H1 (cell line): ENCODE data around the gene OR5H15. TPM values are rescaled to one million over a fixed set of nuclear protein-coding genes. Genes with fewer than 3 reads are reported as not detected.

ENCODE experiments used
- CTCF ChIA-PET: fragments of 300-600 bp; sonication (Branson Sonifier 250); formaldehyde crosslinking; loops from one replicate; lab custom pipeline; 2021; ENCODE audit not compliant: partially characterized antibody; lab: Charles Lee
- POLR2A ChIA-PET: fragments of 300-600 bp; sonication (Branson Sonifier 250); formaldehyde crosslinking; loops from one replicate; lab custom pipeline; 2021; ENCODE audit warnings: inconsistent platforms; ENCODE audit not compliant: partially characterized antibody; lab: Charles Lee
- DNase-seq, 2 experiments: peaks; one replicate each; pipeline versions ENCODE4 v3.0.0 to v3.0.0-alpha.2; 2010 to 2022; ENCODE audit warnings: low spot score in 2 of 2, low read depth in 1 of 2, mixed read lengths in 1 of 2
- FAIRE-seq: peaks from 2 replicates; lab custom pipeline; 2011; peaks lifted over from hg19 to GRCh38; lab: Jason Lieb, UNC
- H2AFZ ChIP-seq: 2 replicates; pipeline ENCODE4 v1.8.1; 2012; ENCODE audit warnings: low read length, inconsistent platforms
- H2AK5ac ChIP-seq: 2 replicates; pipeline ENCODE4 v1.6.1; 2013; ENCODE audit warnings: low read depth, low read length
- H2BK120ac ChIP-seq: replicated peaks from 2 replicates; pipeline ENCODE3; 2013; ENCODE audit warnings: low read depth, low read length, inconsistent platforms
- H2BK12ac ChIP-seq: 2 replicates; pipeline ENCODE4 v1.6.1; 2013; ENCODE audit warnings: low read depth, low read length
- H2BK15ac ChIP-seq: 2 replicates; pipeline ENCODE4 v1.6.1; 2013; ENCODE audit warnings: low read length
- H2BK20ac ChIP-seq: 2 replicates; pipeline ENCODE4 v1.6.1; 2013; ENCODE audit warnings: low read length
- H2BK5ac ChIP-seq: 2 replicates; pipeline ENCODE4 v1.6.1; 2013; ENCODE audit warnings: low read depth, low read length
- H3K14ac ChIP-seq: 2 replicates; pipeline ENCODE4 v1.6.1; 2013; ENCODE audit warnings: inconsistent platforms; ENCODE audit not compliant: insufficient read length
- H3K18ac ChIP-seq: 2 replicates; pipeline ENCODE4 v1.6.1; 2013; ENCODE audit warnings: low read length; ENCODE audit errors: extremely low read depth
- H3K23ac ChIP-seq: 2 replicates; pipeline ENCODE4 v1.6.1; 2013; ENCODE audit warnings: inconsistent platforms; ENCODE audit not compliant: insufficient read length
- H3K23me2 ChIP-seq: 2 replicates; pipeline ENCODE4 v1.6.1; 2013; ENCODE audit warnings: low read depth, low read length
- H3K27ac ChIP-seq: 2 replicates; pipeline ENCODE4 v1.6.1; 2011; ENCODE audit warnings: low read depth, low read length, inconsistent platforms
- H3K27me3 ChIP-seq, 4 experiments: replicated peaks in 1 of 4; 1 replicate in 1 of 4; 2 replicates in 3 of 4; pipeline versions ENCODE4 v1.6.1 to v1.8.1; 2011 to 2013; ENCODE audit warnings: low read length in 3 of 4, mild to moderate bottlenecking in 3 of 4, inconsistent platforms in 2 of 4, mixed read lengths in 2 of 4, moderate library complexity in 1 of 4; ENCODE audit not compliant: control insufficient read depth in 3 of 4, insufficient read depth in 3 of 4; ENCODE audit errors: extremely low read depth in 1 of 4
- H3K36me3 ChIP-seq, 4 experiments: 2 replicates each; pipeline versions ENCODE4 v1.6.1 to v1.8.1; 2011 to 2013; ENCODE audit warnings: mild to moderate bottlenecking in 4 of 4, low read length in 3 of 4, moderate library complexity in 2 of 4, control low read depth in 1 of 4, inconsistent platforms in 1 of 4; ENCODE audit not compliant: insufficient read depth in 4 of 4, control insufficient read depth in 2 of 4
- H3K4ac ChIP-seq: replicated peaks from 2 replicates; pipeline ENCODE3; 2013; ENCODE audit warnings: low read length, low read depth, mixed read lengths, inconsistent platforms; ENCODE audit not compliant: insufficient read length
- H3K4me1 ChIP-seq, 4 experiments: replicated peaks in 1 of 4; 1 replicate in 1 of 4; 2 replicates in 3 of 4; pipeline versions ENCODE4 v1.6.1 to v1.8.1; 2011 to 2013; ENCODE audit warnings: low read length in 3 of 4, inconsistent platforms in 2 of 4, mixed read lengths in 1 of 4; ENCODE audit not compliant: insufficient read depth in 4 of 4, control insufficient read depth in 3 of 4
- H3K4me2 ChIP-seq, 2 experiments: 2 replicates each; pipeline versions ENCODE4 v1.6.1 to v1.8.1; 2011 to 2013; ENCODE audit warnings: low read depth in 2 of 2, low read length in 2 of 2, control low read depth in 1 of 2, inconsistent platforms in 1 of 2, mild to moderate bottlenecking in 1 of 2; ENCODE audit not compliant: insufficient read depth in 1 of 2
- H3K4me3 ChIP-seq, 4 experiments: fragments of 200-600, 300-600 bp in 1 of 4; sonication (generic), shearing (Covaris generic), sonication (Bioruptor Twin) in 1 of 4; 2 replicates each; pipeline versions ENCODE4 v1.5.1 to v1.8.1; 2011 to 2016; ENCODE audit warnings: low read length in 4 of 4, low read depth in 3 of 4, control low read depth in 2 of 4, inconsistent platforms in 2 of 4, mild to moderate bottlenecking in 2 of 4, mixed read lengths in 1 of 4, moderate library complexity in 1 of 4; ENCODE audit not compliant: insufficient read depth in 2 of 4; ENCODE audit errors: extremely low read depth in 1 of 4
- H3K56ac ChIP-seq: replicated peaks from 2 replicates; pipeline ENCODE3; 2013; ENCODE audit warnings: low read depth, mild to moderate bottlenecking, mixed read lengths, low read length, inconsistent platforms; ENCODE audit not compliant: insufficient read length
- H3K79me1 ChIP-seq: 2 replicates; pipeline ENCODE4 v1.6.1; 2013; ENCODE audit warnings: low read depth, low read length, control low read depth
- H3K79me2 ChIP-seq, 2 experiments: 2 replicates each; pipeline versions ENCODE4 v1.6.1 to v1.8.1; 2012 to 2013; ENCODE audit warnings: low read length in 2 of 2, mild to moderate bottlenecking in 2 of 2, inconsistent platforms in 1 of 2; ENCODE audit not compliant: insufficient read depth in 2 of 2, control insufficient read depth in 1 of 2
- H3K9ac ChIP-seq, 4 experiments: replicated peaks in 1 of 4; 1 replicate in 1 of 4; 2 replicates in 3 of 4; pipeline versions ENCODE4 v1.6.1 to v1.8.1; 2011 to 2013; ENCODE audit warnings: low read depth in 3 of 4, low read length in 3 of 4, control low read depth in 2 of 4, mild to moderate bottlenecking in 2 of 4, moderate library complexity in 2 of 4, inconsistent platforms in 1 of 4; ENCODE audit errors: extremely low read depth in 1 of 4
- H3K9me3 ChIP-seq, 2 experiments: 2 replicates each; pipeline versions ENCODE4 v1.6.1 to v1.8.1; 2012 to 2013; ENCODE audit warnings: mild to moderate bottlenecking in 2 of 2, moderate library complexity in 2 of 2, control low read depth in 1 of 2, inconsistent platforms in 1 of 2, low read depth in 1 of 2, low read length in 1 of 2, mixed read lengths in 1 of 2; ENCODE audit not compliant: insufficient read depth in 2 of 2
- H4K20me1 ChIP-seq, 2 experiments: replicated peaks in 1 of 2; 2 replicates each; pipeline versions ENCODE3 to v1.8.1; 2011 to 2013; ENCODE audit warnings: inconsistent platforms in 2 of 2, low read length in 2 of 2, mild to moderate bottlenecking in 1 of 2; ENCODE audit not compliant: insufficient read depth in 2 of 2, control insufficient read depth in 1 of 2
- H4K5ac ChIP-seq: 2 replicates; pipeline ENCODE4 v1.6.1; 2013; ENCODE audit warnings: low read length, low read depth, mixed read lengths, inconsistent platforms; ENCODE audit not compliant: insufficient read length
- H4K8ac ChIP-seq: 2 replicates; pipeline ENCODE4 v1.8.0; 2013; ENCODE audit warnings: mild to moderate bottlenecking, moderate library complexity, low read length, inconsistent platforms; ENCODE audit not compliant: insufficient read depth; ENCODE audit errors: extremely low read depth
- H4K91ac ChIP-seq: replicated peaks from 2 replicates; pipeline ENCODE3; 2013; ENCODE audit warnings: low read length, mixed read lengths, inconsistent platforms; ENCODE audit not compliant: insufficient read length
- ATF3 ChIP-seq: IDR thresholded peaks from 2 replicates; pipeline ENCODE4 v1.6.1; 2011; ENCODE audit warnings: low read depth, mild to moderate bottlenecking, low read length; ENCODE audit not compliant: insufficient read depth
- BACH1 ChIP-seq: IDR thresholded peaks from 2 replicates; pipeline ENCODE4 v1.6.1; 2012; ENCODE audit warnings: low read length, improper control_type of control experiment
- CHD2 ChIP-seq: IDR thresholded peaks from 2 replicates; pipeline ENCODE4 v1.6.1; 2012; ENCODE audit warnings: low read length, improper control_type of control experiment
- CTBP2 ChIP-seq: IDR thresholded peaks from 2 replicates; pipeline ENCODE4 v1.7.0; 2011; ENCODE audit warnings: borderline replicate concordance, mild to moderate bottlenecking, moderate library complexity, mixed read lengths, low read length; ENCODE audit not compliant: insufficient read depth, insufficient read length
- CTCF ChIP-seq, 3 experiments: IDR thresholded peaks; 1 replicate in 2 of 3; 2 replicates in 1 of 3; pipeline versions ENCODE4 v1.5.1 to v1.6.1; 2011; ENCODE audit warnings: low read length in 3 of 3, mild to moderate bottlenecking in 3 of 3, inconsistent platforms in 2 of 3, low read depth in 1 of 3, moderate library complexity in 1 of 3; ENCODE audit not compliant: insufficient read depth in 1 of 3; ENCODE audit errors: control extremely low read depth in 1 of 3
- EGR1 ChIP-seq: IDR thresholded peaks from 2 replicates; pipeline ENCODE4 v1.6.1; 2011; ENCODE audit warnings: low read depth, low read length, borderline replicate concordance
- FOSL1 ChIP-seq: IDR thresholded peaks from 2 replicates; pipeline ENCODE4 v1.6.1; 2011; ENCODE audit warnings: mild to moderate bottlenecking, low read depth, low read length, moderate library complexity; ENCODE audit not compliant: insufficient read depth
- KDM1A ChIP-seq: fragments of 200-600, 300-600 bp; sonication (generic); IDR thresholded peaks from 2 replicates; pipeline ENCODE4 v1.7.1; 2016; ENCODE audit warnings: mild to moderate bottlenecking, low read length, borderline replicate concordance
- SP2 ChIP-seq: IDR thresholded peaks from 2 replicates; pipeline ENCODE4 v1.6.1; 2012; ENCODE audit warnings: mild to moderate bottlenecking, low read length, inconsistent platforms
- TEAD4 ChIP-seq: IDR thresholded peaks from 2 replicates; pipeline ENCODE4 v1.6.1; 2012; ENCODE audit warnings: low read depth, low read length, inconsistent platforms, mixed read lengths
- YY1 ChIP-seq: IDR thresholded peaks from 2 replicates; pipeline ENCODE4 v1.6.1; 2011; ENCODE audit warnings: low read depth, mild to moderate bottlenecking, low read length
- WGBS, 2 experiments: shearing (Covaris generic) in 1 of 2; methylation state at CpG; one replicate each; pipeline versions ENCODE4 v1.1.6 to v1.1.7; 2013 to 2015; ENCODE audit warnings: low lambda C conversion rate in 2 of 2, mixed read lengths in 2 of 2, inconsistent platforms in 1 of 2, low coverage in 1 of 2, missing lambda C conversion rate in 1 of 2; ENCODE audit not compliant: insufficient replicate concordance in 2 of 2, insufficient coverage in 1 of 2, insufficient read length in 1 of 2; ENCODE audit errors: extremely low coverage in 1 of 2, missing lambda C conversion rate in 1 of 2; 5-methylcytosine and 5-hydroxymethylcytosine counted together
- polyA plus RNA-seq, 7 experiments: library from polyadenylated mRNA; depleted of rRNA in 3 of 7; stranded (reverse) in 5 of 7; unstranded in 2 of 7; fragments of >200 nt in 5 of 7; fragments of 200-250 nt in 2 of 7; gene quantifications; 1 replicate in 5 of 7; 2 replicates in 1 of 7; 4 replicates in 1 of 7; pipeline versions ENCODE4 v1.2.1 to v1.2.3, GENCODE V29; 2011 to 2013; ENCODE audit warnings: missing spikeins in 2 of 7, mixed read lengths in 2 of 7
- total RNA-seq: library from RNA; stranded (reverse); fragmentation: NEBNext Ultra II Directional; extraction: Animal tissue kit (Norgen Biotek cat#: 25700); gene quantifications from 2 replicates; pipeline ENCODE4 v1.2.1, GENCODE V29; 2021

OR5H15 gene
- total and polyA plus RNA-seq, 2 of the 8 experiments (the other 6 are each of a cell fraction or from before 2014, with no cell fraction given), result not detected

GRCh38 chr3:98209244-98209643 is 42.7 kb downstream of the OR5H15 start:
- no peak overlapping the region for H3K9ac ChIP-seq
- no peaks in the 10 kb centered on the region for H4K20me1 ChIP-seq
- POLR2A ChIA-PET, result no interaction called here
- H3K23ac ChIP-seq, result no peak overlapping the region
- no peak overlapping the region for H4K91ac ChIP-seq
- no peak overlapping the region for H2BK12ac ChIP-seq
- no peak overlapping the region for H3K4me2 ChIP-seq
- H3K27ac ChIP-seq, result no peak overlapping the region
- no peaks in the 10 kb centered on the region for H3K79me1 ChIP-seq
- no peak overlapping the region for H2AFZ ChIP-seq
- no peak overlapping the region for H2AK5ac ChIP-seq
- no peaks in the 10 kb centered on the region for H3K9me3 ChIP-seq
- no peaks in the 10 kb centered on the region for H3K79me2 ChIP-seq
- H3K4me3 ChIP-seq, result no peak overlapping the region
- no peak overlapping the region for H4K5ac ChIP-seq
- no peak overlapping the region for H2BK20ac ChIP-seq
- no peak overlapping the region for H2BK120ac ChIP-seq
- H3K27me3 ChIP-seq, result no peaks in the 10 kb centered on the region
- H3K14ac ChIP-seq, result no peak overlapping the region
- no peak overlapping the region for H3K18ac ChIP-seq
- H3K4ac ChIP-seq, result no peak overlapping the region
- no peaks in the 10 kb centered on the region for H3K36me3 ChIP-seq
- H4K8ac ChIP-seq, result no peak overlapping the region
- H2BK5ac ChIP-seq, result no peak overlapping the region
- H3K23me2 ChIP-seq, result no peaks in the 10 kb centered on the region
- 0 out of 7 replicates have a peak, but pooled peaks cover 0 to 5% (median 0%) of the 10 kb centered on the region in 4 experiments for H3K4me1 ChIP-seq
- CTCF ChIA-PET, result no interaction called here
- 88% methylated on average over 2 of the region's 2 CpGs; no CpG with 5 or more reads in 1 of the 2 experiments for WGBS, 2 experiments
- no peak overlapping the region for H3K56ac ChIP-seq
- H2BK15ac ChIP-seq, result no peak overlapping the region
- DNase-seq (no peak), FAIRE-seq (no peak)
- TF ChIP-seq CTBP2 (no peak), YY1 (no peak), KDM1A (no peak), FOSL1 (no peak), EGR1 (no peak), TEAD4 (no peak), CTCF (IDR thresholded peaks at IDR 0.05; ENCODE audit: control extremely low read depth in 1 of 3, insufficient read depth in 1 of 3, low read depth in 1 of 3, low read length in 3 of 3) (no peak), SP2 (no peak), CHD2 (no peak), BACH1 (no peak), ATF3 (no peak)
